Measurements from ENCODE around the gene DBF4.

- TF ChIP-seq CTCF (IDR thresholded peaks at IDR 0.05) (no peak), POLR2AphosphoS5 (IDR thresholded peaks at IDR 0.05; ENCODE audit: low read depth, low read length) (no peak)
Measured at GRCh38 chr7:87874066-87874465, 2.2 kb upstream of the DBF4 start.
